Measurements from ENCODE around the gene PATL1.

DNA sequence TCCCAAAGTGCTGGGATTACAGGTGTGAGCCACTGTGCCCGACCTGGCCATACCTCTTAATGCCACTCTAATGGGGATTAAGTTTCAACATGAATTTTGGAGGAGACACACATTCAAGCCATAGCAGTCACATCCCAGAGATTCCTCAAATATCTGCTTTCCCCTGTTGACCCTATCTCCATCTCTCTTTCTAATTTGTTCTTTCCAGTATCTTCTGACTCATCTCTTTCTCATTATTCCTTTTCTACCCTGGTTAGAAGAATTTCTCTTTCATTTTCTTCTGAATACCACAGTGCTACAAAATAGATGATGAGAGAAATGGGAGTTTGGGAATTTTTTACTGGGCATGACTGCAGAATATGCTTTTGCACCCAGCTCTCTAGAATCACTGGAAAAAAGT, 39.7 kb upstream of the PATL1 start:
- TF ChIP-seq EZH2 (IDR thresholded peaks at IDR 0.05; ENCODE audit: low read length, missing control alignments) = no peak
- no peak for TF ChIP-seq CTCF (conservative IDR thresholded peaks at IDR 0.05 in 1 of 2, IDR thresholded peaks at IDR 0.05 in 1 of 2; ENCODE audit: low read depth in 1 of 2, low read length in 2 of 2)

Data from fibroblast of lung (primary cell).